Stimulated activated effector memory CD8-positive, alpha-beta T cell treated with anti-CD3 and anti-CD28 coated beads, Interleukin-12 subunit alpha, Interleukin-12 subunit beta, amount 100 ng/mL, for 72 hours (primary cell): ENCODE measurements around the gene MYL7.

Source experiments
- ATAC-seq: fragments of 150-1000 bp; cut with Tn5 transposase; 2 replicates; pipeline ENCODE4 v1.10.0; 2021
- DNase-seq, 2 donors: peaks; one replicate each; pipeline ENCODE4 v3.0.0; 2021 to 2022; ENCODE audit warnings: low spot score in 2 of 2
- H3K27ac Mint-ChIP-seq: one replicate; pipeline ENCODE4 v1.8.0; 2022; ENCODE audit warnings: mild to moderate bottlenecking, mixed read lengths
- H3K36me3 Mint-ChIP-seq: one replicate; pipeline ENCODE4 v1.8.0; 2022; ENCODE audit warnings: mild to moderate bottlenecking, mixed read lengths
- H3K4me1 Mint-ChIP-seq: one replicate; pipeline ENCODE4 v1.8.0; 2022; ENCODE audit warnings: mixed read lengths
- H3K4me3 Mint-ChIP-seq: one replicate; pipeline ENCODE4 v1.8.0; 2022; ENCODE audit warnings: mild to moderate bottlenecking, mixed read lengths
- H3K9me3 Mint-ChIP-seq: one replicate; pipeline ENCODE4 v1.8.0; 2022; ENCODE audit warnings: mixed read lengths

Gene MYL7

GRCh38 chr7:44106311-44107065 lies 34.6 kb downstream of the MYL7 start:
- DNase-seq, result no peak
- no peak for ATAC-seq
- H3K27ac Mint-ChIP-seq, result peak overlapping the region; percentile 13
- peaks cover 20% of the 10 kb centered on the region for H3K4me1 Mint-ChIP-seq
- peaks cover 7% of the 10 kb centered on the region for H3K36me3 Mint-ChIP-seq
- H3K9me3 Mint-ChIP-seq, result no peaks in the 10 kb centered on the region
- H3K4me3 Mint-ChIP-seq, result no peak overlapping the region

- peaks cover 20% of the 10 kb centered on the region for H3K4me1 Mint-ChIP-seq
- H3K27ac Mint-ChIP-seq, result peak overlapping the region; percentile 13
- H3K9me3 Mint-ChIP-seq, result no peaks in the 10 kb centered on the region
- no peak for DNase-seq
- peak overlapping the region; percentile 47 for H3K4me3 Mint-ChIP-seq
- H3K36me3 Mint-ChIP-seq, result peaks cover 7% of the 10 kb centered on the region
- ATAC-seq, result no peak
Observed at GRCh38 chr7:44105832-44106231, 35.3 kb downstream of the MYL7 start.

- Mint-ChIP-seq H3K27ac (peak overlapping the region; percentile 13), H3K9me3 (no peaks in the 10 kb centered on the region), H3K4me1 (peaks cover 20% of the 10 kb centered on the region), H3K36me3 (peaks cover 7% of the 10 kb centered on the region), H3K4me3 (peak overlapping the region; percentile 47)
- ATAC-seq, result peak; percentile 2
- DNase-seq, result no peak
Observed at GRCh38 chr7:44104860-44105771, 36.0 kb downstream of the MYL7 start.

GRCh38 chr7:44103923-44104859 lies 36.9 kb downstream of the MYL7 start, which contains the start of gene AEBP1:
Gene AEBP1, plus strand, starts transcription at chr7:44104345. Its CDS starts 321 bp downstream, at chr7:44104666.
- H3K4me1 Mint-ChIP-seq, result peaks cover 20% of the 10 kb centered on the region
- no peak within 1 kb of the TSS for H3K27ac Mint-ChIP-seq
- H3K36me3 Mint-ChIP-seq, result peaks cover 7% of the 10 kb centered on the region
- H3K9me3 Mint-ChIP-seq, result no peaks in the 10 kb centered on the region
- ATAC-seq (peak; percentile 39), DNase-seq (no peak)
- H3K4me3 Mint-ChIP-seq, result peak within 1 kb of the TSS; percentile 55

- peaks cover 20% of the 10 kb centered on the region for H3K4me1 Mint-ChIP-seq
Observed at GRCh38 chr7:44103566-44103922, 37.6 kb downstream of the MYL7 start.

GRCh38 chr7:44102846-44103565 lies 38.1 kb downstream of the MYL7 start:
- no peak for ATAC-seq

More at GRCh38 chr7:44103566-44103922, 37.6 kb downstream of the MYL7 start:
- peak overlapping the region; percentile 55 for H3K4me3 Mint-ChIP-seq
- no peak overlapping the region for H3K27ac Mint-ChIP-seq
- DNase-seq (no peak), ATAC-seq (no peak)
- H3K9me3 Mint-ChIP-seq, result no peaks in the 10 kb centered on the region
- peaks cover 6% of the 10 kb centered on the region for H3K36me3 Mint-ChIP-seq

GRCh38 chr7:44101966-44102845 lies 38.9 kb downstream of the MYL7 start:
- Mint-ChIP-seq H3K9me3 (no peaks in the 10 kb centered on the region), H3K4me1 (peaks cover 22% of the 10 kb centered on the region), H3K36me3 (no peaks in the 10 kb centered on the region), H3K27ac (no peak overlapping the region), H3K4me3 (no peak overlapping the region)
- ATAC-seq, result no peak
- DNase-seq, result no peak

More at GRCh38 chr7:44102846-44103565, 38.1 kb downstream of the MYL7 start:
- Mint-ChIP-seq H3K4me3 (peak overlapping the region; percentile 55), H3K27ac (no peak overlapping the region), H3K36me3 (peaks cover under 1% of the 10 kb centered on the region), H3K9me3 (no peaks in the 10 kb centered on the region), H3K4me1 (peaks cover 20% of the 10 kb centered on the region)
- DNase-seq, result no peak

GRCh38 chr7:44101303-44101965 lies 39.7 kb downstream of the MYL7 start:
- Mint-ChIP-seq H3K4me1 (peaks cover 29% of the 10 kb centered on the region), H3K27ac (no peak overlapping the region), H3K9me3 (no peaks in the 10 kb centered on the region), H3K4me3 (no peak overlapping the region), H3K36me3 (no peaks in the 10 kb centered on the region)
- ATAC-seq (peak; percentile 3), DNase-seq (no peak)

- Mint-ChIP-seq H3K36me3 (no peaks in the 10 kb centered on the region), H3K4me1 (peaks cover 26% of the 10 kb centered on the region), H3K9me3 (no peaks in the 10 kb centered on the region), H3K27ac (no peak overlapping the region), H3K4me3 (no peak overlapping the region)
- no peak for DNase-seq
- no peak for ATAC-seq
Observed at GRCh38 chr7:44100458-44101302, 40.5 kb downstream of the MYL7 start.

GRCh38 chr7:44099669-44100068 lies 41.5 kb downstream of the MYL7 start:
- Mint-ChIP-seq H3K36me3 (no peaks in the 10 kb centered on the region), H3K9me3 (no peaks in the 10 kb centered on the region), H3K4me1 (peaks cover 18% of the 10 kb centered on the region), H3K4me3 (no peak overlapping the region), H3K27ac (no peak overlapping the region)
- ATAC-seq, result no peak
- no peak for DNase-seq

- Mint-ChIP-seq H3K9me3 (no peaks in the 10 kb centered on the region), H3K27ac (no peak overlapping the region), H3K4me1 (peaks cover 16% of the 10 kb centered on the region), H3K4me3 (no peak overlapping the region), H3K36me3 (no peaks in the 10 kb centered on the region)
- DNase-seq (no peak), ATAC-seq (no peak)
Observed at GRCh38 chr7:44098092-44099068, 42.8 kb downstream of the MYL7 start.
